Epidermal melanocyte (primary cell): ENCODE data around the gene TPD52L1.
"Not testable (repeated sequence)": the region's sequence is repeated elsewhere in the genome, so short reads cannot be mapped to it uniquely, and the experiment has no call there.

Experiments
- DNase-seq: peaks from one replicate; pipeline ENCODE4 v3.0.0; 2011; ENCODE audit warnings: low spot score; ENCODE audit not compliant: insufficient read length

The TPD52L1 gene

DNA sequence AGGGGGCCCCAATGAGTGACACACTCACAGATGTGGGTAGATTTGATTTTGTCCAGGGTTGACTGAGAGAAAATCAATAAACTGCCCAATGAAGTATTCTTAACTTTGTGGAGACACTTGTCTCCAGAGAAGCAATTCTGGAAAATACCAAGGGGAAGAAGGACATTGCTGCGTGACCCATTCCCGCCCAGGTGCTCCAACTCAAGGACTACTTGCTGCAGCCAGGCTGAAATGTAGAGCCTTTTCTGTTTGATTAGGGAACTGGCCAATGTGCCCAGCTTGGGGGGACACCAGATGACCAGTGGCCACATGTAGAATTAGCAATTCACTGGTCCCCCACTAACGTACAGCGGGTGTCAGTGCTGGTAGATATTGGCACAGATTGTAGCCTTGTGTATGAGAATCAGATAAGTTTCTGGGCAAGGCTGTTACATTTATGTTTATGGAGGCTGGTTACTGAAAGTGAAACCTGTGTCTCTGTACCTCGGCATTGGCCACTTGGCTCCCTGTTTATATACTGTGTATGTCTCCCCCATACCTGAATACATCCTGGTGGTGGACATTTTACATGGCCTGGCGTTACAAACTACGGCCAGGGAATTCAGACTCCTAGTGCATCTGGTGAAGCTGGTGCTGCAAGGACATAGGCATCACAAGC, 115.9 kb downstream of the TPD52L1 start:
- DNase-seq = no peak

DNA sequence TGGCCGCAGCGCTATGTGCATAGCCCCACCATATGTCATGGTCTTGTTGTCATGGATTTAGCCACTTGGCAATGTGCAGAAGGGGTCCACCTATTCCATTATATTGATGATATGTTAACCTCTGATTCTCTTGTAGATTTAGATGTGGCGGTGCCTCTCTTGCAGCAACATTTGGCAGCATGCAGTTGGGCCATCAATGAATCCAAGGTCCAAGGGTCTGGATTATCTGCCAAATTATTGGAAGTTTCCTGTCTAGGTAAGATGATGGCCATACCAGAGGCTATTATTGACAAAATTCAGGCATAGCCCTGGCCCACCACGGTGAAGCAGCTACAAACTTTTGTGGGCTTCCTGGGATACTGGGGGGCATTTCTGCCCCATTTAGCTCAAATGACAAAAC, 116.8 kb downstream of the TPD52L1 start:
- DNase-seq = no peak

DNA sequence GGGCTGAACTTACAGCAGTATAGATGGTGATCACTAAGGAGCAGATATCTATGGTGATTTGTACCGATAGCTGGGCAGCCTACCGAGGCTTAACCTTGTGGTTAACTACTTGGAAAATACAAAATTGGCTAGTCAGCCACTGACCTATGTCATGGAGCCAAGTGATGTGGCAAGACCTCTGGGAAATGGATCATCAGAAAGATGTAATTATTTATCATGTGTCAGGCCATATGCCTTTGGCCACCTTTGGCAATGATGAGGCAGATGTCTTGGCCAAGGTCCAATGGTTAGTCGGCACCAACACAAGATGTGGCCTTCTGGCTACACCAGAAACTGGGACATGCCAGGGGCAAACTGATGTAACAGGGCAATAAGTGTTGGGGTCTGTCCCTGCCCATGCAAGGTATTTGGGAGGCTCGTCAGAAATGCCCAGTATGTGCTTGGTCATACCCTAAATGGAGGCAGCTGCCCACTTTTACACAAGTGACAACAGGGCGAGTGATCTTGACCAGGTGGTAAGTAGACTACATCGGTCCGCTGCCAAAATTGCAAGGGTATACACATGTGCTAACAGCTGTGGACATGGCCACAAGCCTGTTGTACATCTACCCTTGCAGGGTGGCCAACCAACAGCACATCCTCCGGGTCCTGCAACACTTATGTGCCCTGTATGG, 118.0 kb downstream of the TPD52L1 start:
- DNase-seq = no peak

DNA sequence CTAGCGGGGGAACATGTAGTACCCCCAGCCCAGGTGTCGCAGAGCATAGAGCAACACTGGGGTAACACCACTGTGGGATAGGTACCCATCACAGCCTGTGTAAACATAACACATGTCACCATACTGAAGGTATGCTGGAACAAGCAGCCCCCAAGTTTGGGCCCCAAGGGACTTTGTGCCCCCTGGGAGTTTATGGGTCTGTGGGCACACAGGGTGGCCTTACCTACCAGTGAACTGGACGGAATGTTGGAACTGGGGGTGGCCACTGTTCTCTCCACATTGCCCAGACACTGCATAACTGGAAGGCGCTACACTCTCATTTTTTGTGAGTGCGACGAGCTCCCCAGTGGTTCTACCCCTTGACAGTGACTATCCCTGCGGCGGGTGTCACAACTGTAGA, 119.7 kb downstream of the TPD52L1 start:
- no peak for DNase-seq

DNA sequence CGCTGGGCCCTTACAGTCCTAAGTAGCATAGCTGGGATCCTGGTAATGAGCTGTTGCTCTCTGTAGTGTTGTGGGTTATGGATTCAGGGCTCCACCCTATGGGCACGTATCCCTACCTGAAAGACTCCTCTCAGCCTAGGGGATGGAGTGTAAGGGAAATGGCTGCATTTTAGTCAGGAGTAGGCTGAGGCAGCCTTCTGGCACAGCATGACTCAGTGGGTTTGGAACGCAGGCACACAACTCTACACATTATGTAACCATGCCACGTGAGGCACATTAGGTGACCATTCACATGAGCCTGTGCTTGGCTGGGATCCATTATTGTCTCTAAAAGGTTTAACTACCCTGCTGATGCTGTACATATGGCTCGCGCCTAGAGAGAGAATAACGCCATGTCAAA, 120.4 kb downstream of the TPD52L1 start:
- no peak for DNase-seq

DNA sequence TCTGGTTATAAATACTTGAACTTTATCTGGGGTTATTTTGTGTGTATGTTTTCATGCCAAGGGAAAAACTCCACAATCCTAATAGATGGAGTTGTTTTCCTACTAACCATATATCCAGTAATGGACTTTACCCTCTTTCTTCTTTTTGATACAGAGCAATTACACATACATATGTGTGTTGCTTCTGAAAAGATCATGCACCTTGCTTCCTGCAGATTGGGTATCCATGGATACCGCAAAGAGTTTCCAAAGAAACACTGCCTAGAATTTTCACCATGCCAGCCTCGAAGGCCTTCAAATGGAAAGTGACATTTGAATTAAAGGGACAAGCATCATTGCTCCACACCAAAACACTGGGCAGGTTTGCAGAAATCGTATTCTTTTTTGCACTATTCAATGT, 121.4 kb downstream of the TPD52L1 start:
- no peak for DNase-seq

DNA sequence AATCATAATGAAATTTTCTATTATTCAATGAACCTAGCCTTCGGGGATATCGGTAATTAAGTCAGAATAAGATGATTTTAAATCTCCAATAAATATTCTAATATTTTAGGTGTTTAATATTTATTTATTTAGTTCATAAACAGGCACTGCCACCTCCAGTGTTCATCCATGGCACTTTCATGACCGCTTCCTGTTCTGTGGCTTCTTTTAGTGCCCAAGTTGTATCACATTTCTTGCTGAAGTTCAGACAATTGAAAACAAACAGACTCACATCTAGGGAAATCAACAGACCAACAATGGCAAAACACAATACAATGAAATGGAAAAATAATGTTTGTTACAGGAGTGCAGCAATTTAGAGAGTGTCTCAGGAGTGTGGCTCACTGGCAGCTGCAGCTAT, 122.2 kb downstream of the TPD52L1 start:
- no peak for DNase-seq

DNA sequence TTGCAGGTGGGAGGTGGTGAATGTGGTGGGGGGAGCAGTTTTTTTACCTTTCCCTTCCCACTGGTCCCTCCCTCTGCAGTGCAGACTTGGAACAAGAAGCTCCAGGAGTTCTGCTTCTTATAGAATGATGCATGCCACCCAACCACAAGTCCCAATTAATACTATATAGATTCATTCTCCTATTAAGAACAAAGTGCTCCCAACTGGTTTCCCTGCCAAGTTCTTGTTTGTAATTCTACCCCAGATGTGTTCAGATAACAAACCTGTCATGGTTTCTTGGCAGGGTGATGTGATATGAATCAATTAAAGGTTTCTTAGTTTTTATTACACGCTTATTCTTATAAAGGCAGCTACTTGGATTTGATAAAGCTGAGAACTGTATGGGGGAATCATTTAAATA, 124.3 kb downstream of the TPD52L1 start:
- no peak for DNase-seq

DNA sequence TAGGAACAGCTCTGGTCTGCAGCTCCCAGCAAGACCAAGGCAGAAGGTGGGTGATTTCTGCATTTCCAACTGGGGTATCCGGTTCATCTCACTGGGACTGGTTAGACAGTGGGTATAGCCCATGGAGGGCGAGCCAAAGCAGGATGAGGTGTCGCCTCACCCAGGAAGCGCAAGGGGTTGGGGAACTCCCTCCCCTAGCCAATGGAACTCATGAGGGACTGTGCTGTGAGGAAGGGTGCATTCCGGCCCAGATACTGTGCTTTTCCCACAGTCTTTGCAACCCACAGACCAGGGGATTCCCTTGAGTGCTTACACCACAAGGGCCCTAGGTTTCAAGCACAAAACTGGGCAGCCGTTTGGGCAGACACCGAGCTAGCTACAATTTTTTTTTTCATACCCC, 126.4 kb downstream of the TPD52L1 start:
- DNase-seq = no peak

DNA sequence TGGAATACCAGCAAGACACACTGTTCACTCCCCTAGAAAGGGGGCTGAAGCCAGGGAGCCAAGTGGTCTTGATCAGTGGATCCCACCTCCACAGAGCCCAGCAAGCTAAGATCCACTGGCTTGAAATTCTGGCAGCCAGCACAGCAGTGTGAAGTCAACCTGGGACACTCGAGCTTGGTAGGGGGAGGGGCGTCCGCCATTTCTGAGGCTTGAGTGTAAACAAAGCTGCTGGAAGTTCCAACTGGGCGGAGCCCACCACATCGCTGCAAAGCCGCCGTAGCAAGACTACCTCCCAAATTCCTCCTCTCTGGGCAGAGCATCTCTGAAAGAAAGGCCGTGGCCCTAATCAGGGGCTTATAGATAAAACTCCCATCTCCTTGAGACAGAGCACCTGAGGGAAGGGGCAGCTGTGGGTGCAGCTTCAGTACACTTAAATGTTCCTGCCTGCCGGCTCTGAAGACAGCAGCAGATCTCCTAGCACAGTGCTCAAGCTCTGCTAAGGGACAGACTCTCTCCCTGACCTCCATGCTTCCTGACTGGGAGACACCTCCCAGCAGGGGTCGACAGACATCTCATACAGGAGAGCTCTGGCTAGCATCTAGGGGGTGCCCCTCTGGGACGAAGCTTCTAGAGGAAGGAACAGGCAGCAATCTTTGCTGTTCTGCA, 126.9 kb downstream of the TPD52L1 start:
- not testable (repeated sequence) for DNase-seq

DNA sequence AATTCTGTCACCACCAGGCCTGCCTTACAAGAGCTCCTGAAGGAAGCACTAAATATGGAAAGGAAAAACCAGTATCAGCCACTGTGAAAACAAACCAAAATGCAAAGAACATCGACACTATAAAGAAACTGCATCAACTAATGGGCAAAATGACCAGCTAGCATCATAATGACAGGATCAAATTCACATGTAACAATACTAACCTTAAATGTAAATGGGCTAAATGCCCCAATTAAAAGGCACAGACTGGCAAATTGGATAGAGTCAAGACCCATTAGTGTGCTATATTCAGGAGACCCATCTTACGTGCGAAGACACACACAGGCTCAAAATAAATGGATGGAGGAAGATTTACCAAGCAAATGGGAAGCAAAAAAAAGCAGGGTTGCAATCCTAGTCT, 128.9 kb downstream of the TPD52L1 start:
- DNase-seq = not testable (repeated sequence)

DNA sequence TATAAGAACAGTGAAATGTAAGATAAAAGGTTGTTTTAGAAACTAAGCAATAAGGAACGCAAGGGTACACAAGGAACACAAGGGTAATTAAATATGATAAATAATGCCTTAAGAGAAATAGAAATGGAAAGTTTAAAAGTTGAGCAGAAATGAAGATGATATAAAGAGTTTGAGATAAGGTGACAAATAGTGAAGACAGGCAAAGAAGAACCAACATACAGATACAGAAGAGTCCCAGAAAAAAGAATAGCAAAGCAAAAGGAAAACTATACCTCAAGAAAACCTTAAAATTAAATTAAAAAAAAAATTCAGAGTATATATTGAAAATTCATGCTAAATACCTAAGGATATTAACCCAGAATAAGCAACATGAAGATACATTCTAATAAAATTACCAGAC, 131.8 kb downstream of the TPD52L1 start:
- DNase-seq = no peak

DNA sequence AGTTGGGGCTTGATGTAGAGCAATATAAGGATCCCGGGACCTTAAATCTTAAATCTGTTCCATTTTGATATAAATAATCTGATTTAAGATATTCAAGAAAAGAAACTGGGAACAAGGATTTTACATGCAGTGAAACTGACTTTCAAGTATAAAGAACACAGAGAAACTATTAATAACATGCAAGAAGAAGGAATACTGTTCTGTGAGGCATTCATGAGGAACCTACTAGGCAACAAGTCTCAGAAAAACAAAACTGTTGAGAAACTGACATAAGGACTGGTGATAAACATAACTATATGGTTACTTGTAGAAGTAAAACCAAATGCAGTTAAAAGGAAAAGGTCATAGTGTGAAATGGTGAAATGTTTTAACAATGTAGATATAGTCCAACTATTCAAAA, 132.4 kb downstream of the TPD52L1 start:
- no peak for DNase-seq

DNA sequence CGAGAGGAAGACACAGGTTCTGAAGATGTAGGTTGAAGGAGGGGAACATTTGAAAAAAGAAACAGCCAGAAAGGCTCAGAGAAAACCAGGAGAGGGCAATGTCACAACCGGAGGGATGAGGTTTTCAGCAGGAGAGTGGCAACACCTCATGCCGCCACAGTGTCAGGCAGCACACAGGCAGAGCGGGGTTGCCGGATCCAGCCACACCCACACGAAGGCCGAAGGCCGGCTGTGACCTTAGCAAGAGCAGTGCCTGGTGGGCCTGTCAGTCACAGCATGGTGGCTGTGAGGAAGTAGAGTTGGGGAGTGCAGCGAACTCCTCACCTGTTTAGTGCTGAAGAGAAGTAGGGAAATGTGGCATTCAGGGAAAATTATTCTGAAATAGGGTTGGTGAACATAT, 134.1 kb downstream of the TPD52L1 start:
- DNase-seq = no peak

DNA sequence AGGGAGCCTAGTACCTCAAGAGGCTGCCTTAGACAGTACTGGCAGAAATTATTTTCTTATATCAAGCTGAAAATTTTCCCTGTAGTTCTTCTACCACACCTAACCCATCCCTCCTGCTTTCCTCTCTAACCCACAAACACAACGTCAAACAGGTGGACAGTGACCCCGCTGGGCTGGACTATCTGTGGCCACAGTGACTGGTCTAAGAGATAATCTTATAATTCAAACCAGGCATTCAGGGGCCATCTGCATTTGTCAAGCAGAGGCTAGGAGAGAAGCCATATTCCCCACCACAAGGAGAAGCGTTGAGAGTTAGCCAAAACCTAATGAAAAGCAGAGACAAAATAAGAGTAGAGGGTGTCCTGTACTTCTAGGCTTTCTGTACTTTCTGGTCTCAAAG, 140.0 kb downstream of the TPD52L1 start:
- DNase-seq = no peak

DNA sequence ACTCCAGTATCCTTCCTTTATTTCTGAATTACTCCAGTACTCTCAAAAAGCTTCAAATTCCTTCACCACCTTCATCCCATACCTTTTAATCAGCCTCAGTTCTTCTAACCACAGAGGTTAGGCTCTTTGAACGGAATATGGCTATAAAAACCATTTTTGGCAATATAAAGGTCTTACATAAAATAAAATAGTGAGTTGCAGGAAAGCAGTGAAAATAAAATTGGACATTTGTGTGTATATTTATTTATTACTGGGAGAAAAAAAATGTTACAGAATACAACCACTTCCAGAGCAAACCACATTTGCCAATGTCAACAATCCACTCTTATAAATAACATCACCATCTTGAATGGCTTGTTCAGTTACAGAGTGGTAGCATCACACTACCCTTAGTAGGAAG, 140.5 kb downstream of the TPD52L1 start:
- DNase-seq = no peak

DNA sequence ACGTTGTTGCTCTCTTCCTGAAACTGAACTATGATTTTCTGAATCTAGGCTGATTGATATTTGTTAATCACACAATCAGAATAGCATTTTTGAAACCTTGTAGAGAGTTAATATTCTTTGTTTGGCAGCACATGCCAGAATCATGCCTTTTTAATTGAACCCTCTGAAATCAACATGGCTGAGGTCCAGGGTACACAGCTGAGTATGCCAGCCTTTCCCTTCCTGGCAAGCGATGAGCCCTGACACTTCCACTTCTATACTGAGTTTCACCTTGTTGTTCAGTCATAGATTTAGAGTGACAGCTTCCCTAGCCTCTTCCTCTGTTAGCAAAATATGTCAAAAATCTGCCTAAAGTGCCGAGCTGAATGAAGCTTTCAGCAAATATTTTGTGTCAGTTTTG, 141.4 kb downstream of the TPD52L1 start:
- no peak for DNase-seq

DNA sequence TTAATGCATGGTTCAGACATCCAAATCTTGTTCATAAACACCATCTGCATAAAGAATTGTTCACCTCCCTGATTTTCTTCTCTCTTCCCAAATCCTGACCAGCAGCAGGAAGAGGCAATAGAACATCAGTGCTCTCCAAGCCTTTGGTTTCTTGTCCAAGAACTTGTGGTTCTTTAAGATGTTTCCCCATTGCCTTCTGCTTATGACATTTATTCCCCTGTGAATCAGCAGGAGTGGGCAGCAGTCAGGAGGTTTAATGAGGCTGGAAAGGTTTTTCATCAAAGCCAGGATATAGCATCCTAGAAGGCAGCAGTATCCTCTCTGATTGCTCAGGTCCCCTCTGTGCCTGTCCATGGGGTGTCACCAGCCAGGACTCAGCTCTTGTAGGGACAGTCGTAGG, 142.9 kb downstream of the TPD52L1 start:
- no peak for DNase-seq

DNA sequence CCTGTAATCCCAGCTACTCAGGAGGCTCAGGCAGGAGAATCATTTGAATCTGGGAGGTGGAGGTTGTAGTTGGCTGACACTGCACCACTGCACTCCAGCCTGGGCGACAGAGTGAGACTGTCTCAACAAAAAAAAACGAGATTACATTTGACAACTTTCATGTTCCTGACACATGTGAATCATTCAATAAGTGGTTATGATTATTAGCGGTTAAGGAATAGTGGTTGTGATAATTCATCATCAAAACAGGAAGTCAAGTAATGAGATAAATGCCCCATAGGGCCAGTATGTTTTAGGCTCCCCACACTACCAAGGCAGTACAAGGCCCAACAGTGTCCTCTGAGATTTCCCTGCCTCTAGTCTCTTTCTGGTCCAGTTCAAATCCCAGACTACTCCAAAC, 145.7 kb downstream of the TPD52L1 start:
- DNase-seq = no peak

DNA sequence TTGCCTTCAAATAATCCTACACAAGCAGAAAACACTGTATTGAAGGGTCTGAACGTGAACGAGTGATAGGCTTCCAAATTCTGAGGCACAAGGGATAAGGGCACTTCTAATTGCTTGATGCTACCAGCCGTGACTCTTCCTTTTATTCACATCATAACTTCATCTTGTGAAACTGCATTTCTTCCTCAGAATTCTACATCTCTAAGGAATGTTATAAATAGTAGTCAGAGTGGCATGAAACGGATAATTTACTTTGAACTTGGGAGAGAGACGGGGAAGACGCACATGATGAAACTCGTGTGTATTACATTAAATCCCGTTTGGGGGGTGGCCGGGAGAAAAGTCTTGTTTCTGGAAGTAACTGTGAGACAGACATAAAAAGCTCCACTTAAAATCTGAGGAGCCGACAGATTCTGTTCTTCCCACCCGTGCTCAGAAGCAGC, 147.4 kb downstream of the TPD52L1 start:
- DNase-seq = no peak

DNA sequence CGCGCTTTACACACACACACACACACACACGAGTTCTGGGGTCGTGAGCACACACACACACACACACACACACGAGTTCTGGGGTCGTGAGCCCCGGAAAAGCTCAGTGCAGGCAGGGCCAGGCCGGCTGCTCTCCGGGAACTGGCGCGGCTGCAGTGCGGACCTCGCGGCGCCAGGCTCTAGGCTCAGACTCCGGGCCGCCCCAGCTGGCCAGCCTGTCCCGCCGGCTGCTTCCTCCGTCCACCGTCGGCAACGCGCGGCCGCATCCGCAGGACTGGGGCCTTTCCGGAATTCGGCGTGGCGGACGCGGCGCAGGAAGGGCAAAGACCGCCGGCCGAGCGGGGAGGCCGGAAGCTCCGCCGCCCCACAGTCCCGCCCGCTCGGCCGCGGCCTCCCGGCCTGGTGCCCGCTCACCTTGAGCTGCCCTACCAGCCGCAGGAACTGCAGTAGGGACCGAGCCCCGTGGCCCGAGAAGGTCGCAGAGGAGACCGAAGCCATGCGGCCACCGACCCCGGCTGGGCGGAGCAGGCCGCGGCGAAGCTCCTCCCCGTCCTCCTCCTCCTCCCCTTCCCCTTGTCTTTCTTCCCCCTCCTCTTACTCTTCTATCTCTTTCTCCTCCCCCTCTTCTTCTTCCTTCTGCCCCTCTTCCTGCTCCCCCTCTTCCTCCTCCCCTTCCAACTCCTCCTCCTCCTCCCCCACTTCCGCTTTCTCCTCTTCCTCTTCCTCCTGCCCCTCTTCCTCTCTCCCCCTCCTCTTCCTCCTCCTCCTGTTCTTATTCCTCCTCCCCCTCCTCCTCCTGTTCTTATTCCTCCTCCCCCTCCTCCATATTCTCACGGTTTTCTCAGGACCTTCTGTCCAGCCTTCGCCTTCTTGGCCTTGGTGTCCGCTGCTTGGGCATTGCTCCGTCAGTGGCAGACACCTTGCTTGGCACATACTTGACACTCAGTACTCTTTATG, 148.1 kb downstream of the TPD52L1 start, which contains the start of gene HDDC2:
Gene HDDC2 (minus strand): TSS at position 533 of the 957 bp plus-strand sequence. CDS start 35 bp downstream, at position 498.
- DNase-seq = peak; percentile 38
